GM19372 (cell line): Measurements from ENCODE around the gene SLC16A5.
A peak's percentile ranks its signal among the peaks of the same experiment; 100 is the strongest.
"Not testable (repeated sequence)": the region's sequence is repeated elsewhere in the genome, so short reads cannot be mapped to it uniquely, and the experiment has no call there.

ENCODE experiments used
- ATAC-seq: cut with Tn5 transposase; IDR thresholded peaks from one replicate; pipeline ENCODE4 v1.9.1; 2021; ENCODE audit warnings: mild to moderate bottlenecking, low read depth, moderate library complexity; ENCODE audit not compliant: unreplicated experiment

Gene SLC16A5

DNA sequence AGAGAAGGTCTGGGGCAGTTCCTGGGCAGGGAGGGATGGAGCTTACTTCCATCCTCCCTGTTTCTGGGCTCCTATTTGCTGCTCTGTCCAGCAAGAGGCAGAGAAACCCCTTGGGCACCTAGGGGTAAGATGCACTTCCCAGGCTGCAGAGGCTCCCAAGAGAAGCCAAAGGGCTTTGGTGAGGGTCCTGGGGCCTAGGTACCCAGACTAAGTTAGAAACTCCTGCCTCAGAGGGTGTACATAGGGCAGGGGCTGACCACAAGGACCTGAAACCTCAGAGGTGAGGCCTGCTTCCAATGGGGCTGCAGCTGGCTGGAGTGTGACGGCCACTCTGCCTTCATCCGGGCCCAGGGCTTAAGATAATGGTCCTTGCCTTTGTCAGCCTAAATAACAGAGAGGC, 20.4 kb downstream of the SLC16A5 start:
- no peak for ATAC-seq

DNA sequence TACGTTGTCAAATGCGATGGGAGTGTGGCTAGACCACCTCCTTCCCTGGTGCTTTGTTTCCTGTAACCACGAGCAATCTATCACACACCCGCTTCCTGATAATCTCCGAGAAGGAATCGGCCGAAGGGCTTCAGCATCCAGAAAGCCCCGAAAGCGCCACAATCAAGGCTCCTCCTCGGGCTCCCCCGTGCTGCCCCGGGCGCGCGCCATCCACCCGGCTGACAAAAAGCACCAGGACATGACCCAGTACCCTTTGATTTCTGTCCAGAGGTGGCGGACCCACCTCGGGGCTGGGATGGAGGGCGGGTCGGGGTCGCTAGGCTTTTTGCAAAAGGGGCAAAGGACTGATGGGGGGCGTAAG, 21.3 kb downstream of the SLC16A5 start:
- no peak for ATAC-seq

DNA sequence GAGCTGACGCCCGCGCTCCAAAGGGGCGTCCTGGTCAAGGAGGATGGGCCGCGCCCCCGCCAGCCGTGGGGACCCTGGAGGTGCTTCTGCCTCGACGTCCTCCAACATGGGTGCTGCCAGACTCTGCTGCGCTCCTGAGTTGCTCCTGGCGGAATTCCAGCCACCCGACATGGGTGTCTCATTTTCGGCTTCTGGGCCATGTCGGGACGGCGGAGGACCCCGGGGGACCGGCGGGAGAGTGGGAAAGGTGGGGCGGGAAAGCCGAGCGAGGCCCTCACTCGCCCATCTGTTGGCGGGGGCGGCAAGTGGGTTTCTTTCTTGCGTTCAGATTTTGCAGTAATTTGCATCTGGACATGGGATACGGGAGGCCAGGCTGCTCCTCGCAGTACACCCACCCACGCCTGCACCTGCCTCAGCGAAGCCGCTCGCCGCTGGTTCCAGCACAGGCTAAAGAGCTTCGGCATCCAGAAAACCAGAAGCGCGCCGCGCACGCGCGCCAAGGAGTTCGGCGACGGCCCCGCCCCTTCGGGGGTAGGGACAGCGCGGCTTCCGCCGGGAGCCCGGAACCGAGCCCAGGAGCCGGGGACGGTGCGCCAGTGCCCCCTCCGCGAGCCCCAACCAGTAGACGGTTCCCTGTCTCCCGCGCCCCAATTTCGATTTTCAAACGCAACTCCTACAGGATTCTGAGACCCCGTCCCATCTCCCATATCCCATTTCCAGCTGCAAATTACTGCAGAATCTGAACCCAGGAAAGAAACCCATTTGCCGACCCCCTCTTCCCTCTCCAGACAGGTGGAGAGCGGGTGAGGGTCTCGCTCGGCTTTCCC, 21.9 kb downstream of the SLC16A5 start, which contains the start of gene ARMC7:
Gene ARMC7, plus strand, starts transcription at position 563 of the 827 bp plus-strand sequence. CDS start 320 bp downstream, outside the sequence.
- peak; percentile 69 for ATAC-seq

DNA sequence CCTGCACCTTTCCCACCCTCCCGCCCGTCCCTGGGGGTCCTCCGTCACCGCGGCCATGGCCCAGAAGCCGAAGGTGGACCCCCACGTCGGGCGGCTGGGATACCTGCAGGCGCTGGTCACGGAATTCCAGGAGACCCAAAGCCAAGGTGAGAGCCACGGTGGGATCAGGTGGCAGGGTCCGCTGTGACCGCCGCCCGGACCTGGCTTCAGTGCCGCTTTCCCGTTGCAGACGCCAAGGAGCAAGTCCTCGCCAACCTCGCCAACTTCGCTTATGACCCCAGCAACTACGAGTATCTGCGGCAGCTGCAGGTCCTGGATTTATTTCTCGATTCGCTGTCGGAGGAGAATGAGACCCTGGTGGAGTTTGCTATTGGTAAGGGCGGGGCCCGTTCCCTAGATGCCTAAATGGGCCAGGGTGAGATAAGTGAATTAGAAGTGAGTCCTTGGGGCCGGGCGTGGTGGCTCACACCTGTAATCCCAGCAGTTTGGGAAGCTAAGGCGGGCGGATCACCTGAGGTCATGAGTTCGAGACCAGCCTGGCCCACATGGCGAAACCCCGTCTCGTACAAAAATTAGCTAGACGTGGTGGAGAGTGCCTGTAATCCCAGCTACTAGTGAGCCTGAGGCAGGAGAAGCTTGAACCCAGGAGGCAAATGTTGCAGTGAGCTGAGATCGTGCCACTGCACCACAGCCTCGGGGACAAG, 22.6 kb downstream of the SLC16A5 start:
- no peak for ATAC-seq

DNA sequence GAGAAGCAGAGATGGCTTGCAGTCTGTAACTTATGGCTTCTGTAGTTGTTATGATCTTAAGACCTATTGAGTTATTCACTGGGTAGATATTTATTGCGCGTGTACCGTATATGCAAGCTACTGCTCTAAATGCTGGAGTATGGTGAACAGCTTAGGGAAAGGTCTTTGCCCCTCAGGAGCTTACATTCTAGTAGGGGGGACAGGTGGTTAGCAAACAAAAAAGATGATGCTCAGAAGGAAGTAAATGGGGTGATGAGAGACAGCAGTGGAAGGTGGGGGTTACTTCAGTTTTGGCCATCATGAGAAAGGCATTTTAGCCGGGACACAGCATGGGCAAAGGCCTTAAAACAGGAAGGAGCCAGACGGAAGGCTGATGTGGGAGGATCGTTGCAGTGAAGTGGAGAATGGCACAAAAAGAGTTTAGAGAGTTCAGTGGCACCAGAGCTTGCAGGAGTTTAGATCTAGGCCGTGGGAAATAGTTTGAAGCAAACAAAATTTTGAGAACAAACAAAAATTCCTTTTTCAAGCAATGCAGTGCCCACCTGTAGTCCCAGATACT, 24.1 kb downstream of the SLC16A5 start:
- no peak for ATAC-seq

DNA sequence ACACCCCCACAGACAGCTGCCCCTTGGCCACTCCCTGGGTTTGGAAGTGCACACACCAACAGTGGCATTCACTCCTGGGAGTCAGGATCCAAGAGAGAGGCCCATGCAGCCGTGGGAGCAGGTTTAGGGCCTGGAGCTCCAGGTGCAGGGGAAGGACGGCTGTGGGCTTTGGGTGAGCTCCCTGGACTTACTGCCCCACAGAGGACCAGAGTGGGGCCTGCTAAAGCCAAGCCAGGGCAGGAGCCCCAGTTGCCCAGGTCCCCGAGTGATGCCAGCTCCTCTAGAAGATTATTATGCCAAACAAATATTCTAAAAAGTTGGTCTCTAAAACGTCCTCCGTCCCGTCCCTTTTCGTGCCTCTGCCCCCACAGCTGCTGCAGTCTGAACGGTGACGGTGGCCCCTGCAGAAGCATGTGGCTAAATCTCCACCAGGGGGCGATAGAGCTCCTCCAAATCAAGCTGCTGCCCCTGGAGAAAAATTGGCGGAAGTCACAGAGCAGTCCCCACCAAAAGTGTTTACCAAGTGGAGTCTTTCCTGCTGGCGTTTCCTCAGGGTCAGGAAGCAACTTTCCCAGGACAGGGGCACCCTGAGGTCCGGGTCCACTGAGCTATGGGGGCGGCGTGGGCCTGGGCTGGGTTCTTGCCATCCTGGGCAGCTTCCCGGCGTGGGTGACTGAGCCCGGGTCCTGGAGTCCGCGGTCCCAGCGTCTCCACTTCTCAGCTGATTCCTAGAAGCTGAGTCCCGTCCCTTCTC, 26.2 kb downstream of the SLC16A5 start:
- no peak for ATAC-seq

DNA sequence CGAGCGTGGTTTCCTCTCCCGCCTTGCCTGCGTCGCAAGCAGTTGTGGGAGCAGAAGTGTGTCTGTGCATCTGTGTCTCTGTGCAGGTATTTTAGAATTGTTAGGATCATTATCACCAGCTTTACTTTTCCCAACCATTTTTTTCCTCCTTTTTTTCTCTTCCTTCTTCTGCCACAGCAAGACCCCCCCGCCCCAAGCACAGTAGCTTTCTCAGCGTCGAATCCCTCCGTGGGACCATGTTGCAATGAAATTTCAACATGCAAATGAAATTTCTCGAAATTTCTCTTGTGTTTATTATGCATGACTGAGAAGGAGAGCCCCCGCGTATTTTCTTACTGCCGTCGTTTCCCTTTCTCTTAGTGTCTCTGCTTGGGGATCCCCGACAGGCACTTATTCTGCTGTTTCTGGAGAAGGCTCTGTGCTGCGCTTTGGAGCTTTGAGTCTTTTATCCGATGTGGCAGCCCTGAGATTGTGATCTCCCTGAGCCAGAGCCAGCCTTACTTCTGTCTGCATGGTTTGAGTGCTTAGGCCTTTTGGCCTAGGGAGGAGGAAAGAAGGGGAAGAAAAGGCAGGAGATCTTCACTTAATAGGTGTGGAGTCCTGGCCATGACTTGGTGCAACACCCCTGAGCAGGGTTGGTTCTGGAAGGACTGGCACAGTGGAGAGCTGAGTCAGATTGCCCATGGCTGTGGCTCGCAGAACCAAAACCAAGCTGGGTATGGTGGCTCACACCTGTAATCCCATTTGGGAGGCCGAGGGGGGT, 27.0 kb downstream of the SLC16A5 start:
- no peak for ATAC-seq

DNA sequence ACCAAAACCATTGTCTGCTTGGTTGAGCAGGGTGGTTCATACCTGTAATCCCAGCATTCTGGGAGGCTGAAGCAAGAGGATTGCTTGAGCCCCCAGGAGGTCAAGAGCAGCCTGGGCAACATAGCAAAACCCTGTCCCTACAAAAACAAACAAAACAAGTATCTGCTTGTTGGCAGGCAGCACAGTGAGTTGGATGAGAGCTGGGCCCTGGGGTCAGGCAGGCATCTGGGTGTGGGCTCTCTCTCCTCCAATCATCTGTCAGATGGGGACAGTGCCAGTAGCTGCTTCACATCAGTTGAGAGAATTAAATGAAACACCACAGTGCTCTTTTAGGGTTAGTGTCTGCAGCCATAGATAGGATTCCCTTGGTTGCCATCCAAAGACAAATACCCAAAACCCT, 27.8 kb downstream of the SLC16A5 start:
- ATAC-seq = no peak

DNA sequence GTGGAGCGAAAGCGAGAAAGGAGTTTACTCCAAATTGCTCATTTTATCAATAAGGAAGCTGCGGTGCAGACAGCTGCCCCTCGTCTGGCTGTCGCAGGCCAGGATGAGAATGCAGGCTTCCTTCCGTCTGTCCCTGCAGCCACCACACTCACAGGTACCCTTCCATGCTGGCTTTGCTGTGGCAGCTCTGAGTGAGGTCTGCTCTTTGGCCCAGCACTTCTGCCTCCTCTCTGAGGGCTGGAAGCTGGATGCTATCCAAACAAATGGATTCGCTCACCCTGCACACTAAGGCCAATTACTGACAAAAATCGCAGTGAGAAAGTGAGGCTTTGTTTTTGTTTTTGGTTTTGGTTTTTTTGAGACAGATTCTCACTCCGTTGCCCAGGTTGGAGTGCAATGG, 29.0 kb downstream of the SLC16A5 start:
- ATAC-seq = no peak

DNA sequence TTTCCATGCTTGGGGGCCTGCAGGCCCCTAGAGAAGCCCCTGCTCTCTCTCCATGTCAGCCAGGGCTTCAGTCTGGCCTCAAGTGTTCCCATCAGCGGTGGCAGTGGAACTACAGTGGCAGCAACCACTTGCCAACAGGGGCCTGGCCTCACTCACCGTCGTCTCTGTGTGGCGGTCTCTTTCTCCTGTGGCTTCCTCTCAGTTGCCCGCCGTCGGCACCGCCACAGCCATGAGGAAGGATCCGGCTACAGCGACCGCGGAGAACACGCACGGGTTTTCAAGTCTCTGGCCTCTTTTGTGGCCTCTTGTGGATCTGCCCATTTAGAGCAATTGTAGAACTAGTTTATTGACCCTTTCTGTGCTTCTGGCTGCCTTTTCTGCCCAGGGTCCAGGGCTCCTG, 30.6 kb downstream of the SLC16A5 start:
- no peak for ATAC-seq

DNA sequence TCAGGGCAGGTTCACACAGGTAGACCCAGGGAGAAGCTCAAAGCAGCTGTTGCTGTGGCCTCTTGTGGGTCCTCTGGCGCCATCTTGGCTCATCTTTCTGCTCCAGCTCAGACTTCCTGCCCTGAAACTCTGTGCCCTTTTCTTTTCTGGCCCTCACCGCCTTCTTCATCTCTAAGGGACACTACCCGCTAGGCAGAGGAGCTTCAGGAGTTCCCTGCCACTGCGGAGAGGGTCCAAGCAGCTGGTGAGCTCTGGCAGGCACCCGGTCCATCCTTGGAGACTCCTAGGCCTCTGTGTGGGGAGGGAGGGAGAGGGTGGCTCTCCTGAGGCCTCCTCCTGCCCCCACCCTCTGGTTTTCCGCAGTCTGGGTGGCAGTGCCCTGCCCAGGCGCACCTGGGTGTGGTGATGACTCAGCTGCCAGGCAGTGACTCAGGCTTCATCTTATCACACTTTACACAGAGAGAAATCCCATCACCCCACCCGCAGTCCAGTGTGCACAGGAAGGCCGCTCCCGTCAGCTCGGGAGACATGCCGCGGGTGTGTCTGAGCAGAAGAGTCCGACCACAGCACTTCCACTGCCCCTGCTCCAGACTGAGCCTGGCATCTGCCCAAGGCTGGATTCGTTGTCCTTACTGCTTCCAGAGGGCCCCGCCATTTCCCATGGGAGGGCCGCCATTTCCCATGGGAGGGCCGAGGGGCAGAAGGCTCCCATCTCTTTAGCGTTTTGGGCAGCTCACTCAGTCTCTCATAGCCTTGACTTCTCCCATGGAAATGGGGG, 36.5 kb downstream of the SLC16A5 start:
- ATAC-seq = no peak

DNA sequence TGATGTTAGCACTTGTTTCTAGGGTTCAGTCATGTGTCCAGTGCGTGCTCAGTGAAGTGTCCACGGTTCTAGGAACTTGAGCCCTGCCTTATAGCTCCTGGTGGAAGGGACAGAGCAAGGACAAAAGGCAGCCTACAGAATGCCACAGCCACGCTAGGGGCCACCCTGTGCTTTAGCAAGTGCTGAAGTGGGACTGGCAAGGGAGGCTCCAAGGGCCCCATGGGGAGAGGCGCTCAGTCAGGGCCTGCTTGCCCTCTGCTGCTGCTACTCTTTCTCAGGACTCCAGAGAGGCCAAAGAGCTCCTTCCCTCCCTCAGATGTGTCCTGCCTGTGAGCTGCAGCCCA, 37.0 kb downstream of the SLC16A5 start:
- ATAC-seq = no peak

DNA sequence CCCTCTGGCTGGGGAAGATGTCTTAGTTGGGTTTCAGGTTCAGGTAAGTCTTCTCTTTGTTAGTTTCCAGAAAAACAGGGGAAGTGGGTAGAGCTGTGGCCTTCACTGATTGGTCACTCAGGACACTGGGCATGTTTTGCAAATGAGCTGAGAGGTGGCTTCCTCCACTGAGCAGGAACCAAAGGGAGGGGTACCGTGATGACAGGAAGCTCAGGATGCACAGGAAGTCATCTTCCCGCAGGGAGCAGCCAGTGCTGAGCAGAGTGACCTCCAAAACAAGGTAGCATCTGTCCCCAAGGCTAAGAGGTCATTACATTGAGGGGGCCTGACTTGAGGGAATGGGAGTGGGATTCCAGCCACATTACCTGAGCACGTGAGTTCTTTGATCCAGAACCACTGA, 38.2 kb downstream of the SLC16A5 start:
- no peak for ATAC-seq

DNA sequence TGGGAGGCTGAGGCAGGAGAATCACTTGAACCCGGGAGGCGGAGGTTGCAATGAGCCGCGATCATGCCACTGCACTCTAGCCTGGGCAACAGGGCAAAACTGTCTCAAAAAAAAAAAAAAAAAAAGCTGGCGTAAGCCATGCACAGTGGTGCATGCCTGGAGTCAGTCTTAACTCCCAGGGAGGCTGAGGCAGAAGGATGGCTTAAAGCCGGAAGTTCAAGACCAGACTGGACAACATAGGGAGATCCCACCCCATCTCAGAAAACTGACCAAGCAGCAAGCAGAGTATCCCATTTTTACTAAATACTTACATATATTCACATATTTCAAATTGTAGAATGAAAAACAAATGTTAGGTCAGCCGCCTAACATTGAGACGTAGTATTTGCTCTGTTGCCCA, 39.2 kb downstream of the SLC16A5 start:
- no peak for ATAC-seq

DNA sequence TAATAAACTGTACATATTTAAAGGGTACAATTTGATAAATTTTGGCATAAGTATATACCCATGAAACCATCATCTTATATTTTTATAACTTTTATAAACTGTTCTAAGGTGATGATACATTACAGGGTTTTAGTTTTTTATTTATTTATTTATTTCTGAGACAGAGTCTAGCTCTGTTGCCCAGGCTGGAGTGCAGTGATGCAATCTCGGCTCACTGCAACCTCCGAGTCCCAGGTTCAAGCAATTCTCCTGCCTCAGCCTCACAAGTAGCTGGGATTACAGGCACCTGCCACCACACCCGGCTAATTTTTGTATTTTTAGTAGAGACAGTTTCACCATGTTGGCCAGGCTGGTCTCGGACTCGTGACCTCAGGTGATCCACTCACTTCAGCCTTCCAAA, 40.2 kb downstream of the SLC16A5 start:
- ATAC-seq = not testable (repeated sequence)

DNA sequence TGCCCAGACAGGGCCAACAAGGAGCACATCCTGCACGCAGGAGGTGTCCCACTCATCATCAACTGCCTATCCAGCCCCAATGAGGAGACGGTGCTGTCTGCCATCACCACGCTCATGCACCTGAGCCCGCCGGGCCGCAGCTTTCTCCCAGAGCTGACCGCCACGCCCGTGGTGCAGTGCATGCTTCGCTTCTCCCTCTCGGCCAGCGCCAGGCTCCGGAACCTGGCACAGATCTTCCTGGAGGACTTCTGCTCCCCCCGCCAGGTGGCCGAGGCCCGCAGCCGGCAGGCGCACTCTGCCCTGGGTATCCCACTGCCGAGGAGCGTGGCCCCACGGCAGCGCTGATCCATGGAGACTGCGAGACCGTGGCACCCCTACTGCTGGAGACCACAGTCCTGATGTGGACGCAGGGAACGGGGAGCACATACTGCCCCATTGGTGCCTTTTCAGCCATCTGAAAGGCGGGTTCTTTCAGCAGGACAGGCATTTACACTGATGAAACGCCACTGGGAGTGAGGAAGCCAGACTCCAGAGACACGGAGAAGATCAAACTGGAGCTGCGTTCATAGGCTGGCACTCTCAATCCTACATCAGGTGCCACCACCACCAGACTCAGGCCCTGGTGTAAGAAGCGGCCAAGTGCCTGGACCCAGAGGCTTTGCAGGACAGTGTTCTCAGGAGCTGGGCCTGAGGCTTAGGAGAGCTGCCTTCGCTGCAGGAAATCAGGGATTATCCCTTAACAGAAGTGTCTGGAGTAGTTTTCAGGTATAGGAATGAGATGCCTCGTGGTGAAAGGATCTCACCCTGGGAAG, 41.1 kb downstream of the SLC16A5 start:
- ATAC-seq = no peak

DNA sequence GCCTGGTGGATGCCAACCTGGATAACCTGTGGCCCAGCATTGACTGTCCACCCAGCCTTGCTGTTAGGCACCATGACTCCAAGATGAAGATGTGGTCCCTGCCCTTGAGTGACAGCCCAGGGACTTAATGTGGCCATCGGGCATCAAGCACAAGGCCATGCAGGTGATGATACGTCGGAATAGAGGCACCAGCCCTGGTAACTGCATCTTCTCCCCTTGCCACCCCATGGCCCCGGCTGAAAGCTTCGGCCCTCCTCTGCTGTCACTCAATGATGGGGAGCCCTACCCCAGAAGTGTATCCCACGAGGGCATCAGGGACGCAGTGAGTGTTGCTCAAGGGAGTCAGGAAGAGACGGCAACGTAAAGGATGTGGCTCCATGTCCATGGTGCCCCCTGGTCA, 41.8 kb downstream of the SLC16A5 start:
- no peak for ATAC-seq

DNA sequence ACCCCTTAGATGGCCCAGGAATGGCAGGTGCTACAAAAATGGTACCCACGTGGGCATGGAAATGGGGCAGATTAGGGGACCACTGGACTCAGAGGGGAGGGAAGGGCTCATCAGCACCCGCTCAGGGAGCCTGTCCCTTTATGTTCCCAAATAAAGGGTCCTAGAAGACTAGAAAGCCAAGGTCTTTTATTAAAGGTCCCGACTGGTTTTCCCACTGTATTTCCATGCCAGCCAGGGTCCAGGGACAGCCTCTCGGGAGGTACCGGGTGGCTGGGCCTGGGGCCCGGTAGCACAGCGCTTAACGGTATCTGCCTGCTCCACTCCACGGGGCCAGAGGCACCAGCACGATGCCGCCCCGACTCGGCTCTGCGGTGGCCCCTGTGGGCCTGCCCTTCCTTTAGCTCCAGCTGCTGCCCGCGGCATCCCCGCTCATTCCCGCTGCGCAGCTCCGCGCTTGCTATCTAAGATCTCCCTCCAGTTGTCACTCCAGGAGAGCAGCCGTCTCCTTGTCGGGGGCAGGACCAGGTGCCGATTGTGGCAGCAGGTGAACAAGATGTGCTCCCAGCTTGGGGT, 42.4 kb downstream of the SLC16A5 start:
- ATAC-seq = no peak
